Esophagus squamous epithelium (tissue), 5 donors: ENCODE results near the gene SV2A. TPM values are rescaled to one million over a fixed set of nuclear protein-coding genes. Genes with fewer than 3 reads are reported as not detected.
"Not testable (repeated sequence)": the region's sequence is repeated elsewhere in the genome, so short reads cannot be mapped to it uniquely, and the experiment has no call there.

Experiments
- DNase-seq: peaks from one replicate; lab custom pipeline; 2025; lab: John Stamatoyannopoulos, UW
- H3K27ac ChIP-seq, 4 donors: fragments of 200-600 bp; sonication (generic); one replicate each; pipeline ENCODE4 v1.5.1; 2016 to 2019; ENCODE audit warnings: mild to moderate bottlenecking in 1 of 4
- H3K27me3 ChIP-seq, 4 donors: fragments of 200-600 bp; sonication (generic); 1 replicate in 3 of 4; 2 replicates in 1 of 4; pipeline versions ENCODE4 v1.5.1 to v1.6.0; 2017 to 2021; ENCODE audit warnings: antibody characterized with exemption in 1 of 4
- H3K36me3 ChIP-seq, 3 donors: fragments of 200-600 bp; sonication (generic); one replicate each; pipeline ENCODE4 v1.5.1; 2016 to 2019
- H3K4me1 ChIP-seq, 3 donors: fragments of 200-600 bp; sonication (generic); one replicate each; pipeline ENCODE4 v1.5.1; 2017 to 2019
- H3K4me3 ChIP-seq, 4 donors: fragments of 200-600 bp; sonication (generic); 1 replicate in 3 of 4; 2 replicates in 1 of 4; pipeline ENCODE4 v1.5.1; 2016 to 2019; ENCODE audit warnings: mild to moderate bottlenecking in 2 of 4, moderate library complexity in 1 of 4
- H3K9me3 ChIP-seq, 3 donors: fragments of 200-600 bp; sonication (generic); one replicate each; pipeline ENCODE4 v1.5.1; 2016 to 2019
- POLR2A ChIP-seq, 4 donors: fragments of 450-650 bp; IDR thresholded peaks; one replicate each; pipeline ENCODE4 v1.6.1; 2017; ENCODE audit warnings: antibody characterized with exemption in 4 of 4, mild to moderate bottlenecking in 4 of 4, moderate library complexity in 3 of 4
- WGBS, 2 donors: methylation state at CpG; one replicate each; pipeline ENCODE4 v1.1.5; 2018; 5-methylcytosine and 5-hydroxymethylcytosine counted together
- intact Hi-C: fragments of 100-400 bp; cut with DNase I; formaldehyde crosslinking; loops from one replicate; pipeline ENCODE4 v1.15.0; 2022
- total RNA-seq, 4 donors: library from RNA; depleted of rRNA; stranded (reverse); fragments of >200 nt; gene quantifications; one replicate each; pipeline ENCODE4 v1.1.0, GENCODE V29; 2016
- TF ChIP-seq, protein P1 (sequence below), 6 experiments: fragments of 450-650 bp in 4 of 6; fragments of 200-600 bp in 2 of 6; sonication (generic) in 2 of 6; IDR thresholded peaks; one replicate each; pipeline ENCODE4 v1.5.1; 2016 to 2019; ENCODE audit warnings: antibody characterized with exemption in 6 of 6, mild to moderate bottlenecking in 4 of 6, moderate library complexity in 4 of 6
- donor health status: DM: yes; HTN: yes; CAD: no.

SV2A gene
- total RNA-seq, 4 donors from 2014 or later, result 0.11 to 2.1 (median 1.1) TPM

- no peak for DNase-seq
- Histone ChIP-seq H3K36me3 (peaks cover 7 to 88% (median 9%) of the 10 kb centered on the region in 3 donors), H3K27me3 (no peaks in the 10 kb centered on the region), H3K9me3 (no peaks in the 10 kb centered on the region), H3K4me3 (no peak overlapping the region), H3K4me1 (peaks cover 0 to 31% (median 3%) of the 10 kb centered on the region in 3 donors), H3K27ac (peak overlapping the region in 2 of 4 donors; percentile 46 to 71)
- WGBS, 2 donors, result 30 to 40% methylated on average over 3 of the region's 3 CpGs
- TF ChIP-seq, protein P1, sequence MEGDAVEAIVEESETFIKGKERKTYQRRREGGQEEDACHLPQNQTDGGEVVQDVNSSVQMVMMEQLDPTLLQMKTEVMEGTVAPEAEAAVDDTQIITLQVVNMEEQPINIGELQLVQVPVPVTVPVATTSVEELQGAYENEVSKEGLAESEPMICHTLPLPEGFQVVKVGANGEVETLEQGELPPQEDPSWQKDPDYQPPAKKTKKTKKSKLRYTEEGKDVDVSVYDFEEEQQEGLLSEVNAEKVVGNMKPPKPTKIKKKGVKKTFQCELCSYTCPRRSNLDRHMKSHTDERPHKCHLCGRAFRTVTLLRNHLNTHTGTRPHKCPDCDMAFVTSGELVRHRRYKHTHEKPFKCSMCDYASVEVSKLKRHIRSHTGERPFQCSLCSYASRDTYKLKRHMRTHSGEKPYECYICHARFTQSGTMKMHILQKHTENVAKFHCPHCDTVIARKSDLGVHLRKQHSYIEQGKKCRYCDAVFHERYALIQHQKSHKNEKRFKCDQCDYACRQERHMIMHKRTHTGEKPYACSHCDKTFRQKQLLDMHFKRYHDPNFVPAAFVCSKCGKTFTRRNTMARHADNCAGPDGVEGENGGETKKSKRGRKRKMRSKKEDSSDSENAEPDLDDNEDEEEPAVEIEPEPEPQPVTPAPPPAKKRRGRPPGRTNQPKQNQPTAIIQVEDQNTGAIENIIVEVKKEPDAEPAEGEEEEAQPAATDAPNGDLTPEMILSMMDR (IDR thresholded peaks at IDR 0.05), result no peak
- no peak for TF ChIP-seq POLR2A (IDR thresholded peaks at IDR 0.05)
- intact Hi-C loops, result loop anchor here (5.0 to 10.0 kb wide), 2 partner anchors 89 to 221 kb away; no protein-coding TSS in a partner anchor
These were observed 45.7 kb upstream of the SV2A start for GRCh38 chr1:149963358-149963757.

- Histone ChIP-seq H3K9me3 (no peaks in the 10 kb centered on the region), H3K36me3 (peaks cover 7 to 89% (median 12%) of the 10 kb centered on the region in 3 donors), H3K27me3 (no peaks in the 10 kb centered on the region), H3K4me1 (peaks cover 0 to 31% (median 3%) of the 10 kb centered on the region in 3 donors), H3K4me3 (no peak overlapping the region), H3K27ac (peak overlapping the region in 3 of 4 donors; percentile 24 to 71 (median 46))
- 58 to 59% methylated on average over 2 of the region's 2 CpGs for WGBS, 2 donors
- DNase-seq, result no peak
- TF ChIP-seq POLR2A (IDR thresholded peaks at IDR 0.05), result no peak
- TF ChIP-seq, protein P1 (IDR thresholded peaks at IDR 0.05), result no peak
- intact Hi-C loops, result loop anchor here (5.0 to 10.0 kb wide), 2 partner anchors 90 to 222 kb away; no protein-coding TSS in a partner anchor
These were observed 45.1 kb upstream of the SV2A start for GRCh38 chr1:149962736-149963135.

DNA sequence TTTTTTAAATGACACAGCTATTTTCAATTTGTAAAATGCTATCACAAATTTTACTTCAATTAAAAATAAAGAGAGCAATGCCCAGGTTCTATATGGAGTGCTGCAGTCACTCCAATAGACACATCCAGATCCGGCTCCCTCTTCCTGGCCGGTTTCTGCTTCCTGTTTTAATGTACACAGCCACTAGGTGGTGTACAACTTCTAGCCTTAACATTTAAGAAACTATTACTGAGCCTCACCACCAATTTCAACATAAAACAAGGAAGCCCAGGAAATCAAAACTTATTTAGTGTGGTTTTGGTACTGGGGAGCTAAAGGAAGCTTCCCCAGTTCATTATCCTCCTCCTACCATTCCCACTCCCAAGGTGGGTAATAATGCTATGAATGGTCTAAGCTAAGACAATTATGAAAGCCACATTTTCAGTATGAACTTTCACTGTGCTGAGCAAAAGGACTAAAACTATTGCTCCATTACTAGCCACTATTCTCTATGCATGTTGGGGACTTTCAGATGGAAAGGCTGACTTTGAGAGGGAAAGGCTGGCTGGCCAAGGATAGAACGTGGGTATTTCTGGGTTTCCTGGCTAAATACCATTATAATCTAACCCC lies 44.5 kb upstream of the SV2A start:
- H3K27ac ChIP-seq, result peak overlapping the region; percentile 24 to 71 (median 36)
- H3K36me3 ChIP-seq, result peaks cover 7 to 89% (median 13%) of the 10 kb centered on the region in 3 donors
- whole genome bisulfite sequencing, 2 donors, result 17 to 19% methylated on average over 3 of the region's 3 CpGs
- intact Hi-C loops, result loop anchor here (5.0 to 10.0 kb wide), 2 partner anchors 90 to 223 kb away; no protein-coding TSS in a partner anchor
- H3K4me3 ChIP-seq, result no peak overlapping the region
- no peaks in the 10 kb centered on the region for H3K27me3 ChIP-seq
- TF ChIP-seq, protein P1 (IDR thresholded peaks at IDR 0.05), result peak; percentile 58 to 87 (median 82)
- no peak for TF ChIP-seq POLR2A (IDR thresholded peaks at IDR 0.05)
- H3K9me3 ChIP-seq, result no peaks in the 10 kb centered on the region
- peaks cover 0 to 31% (median 3%) of the 10 kb centered on the region in 3 donors for H3K4me1 ChIP-seq
- peak; percentile 9 for DNase-seq

DNA sequence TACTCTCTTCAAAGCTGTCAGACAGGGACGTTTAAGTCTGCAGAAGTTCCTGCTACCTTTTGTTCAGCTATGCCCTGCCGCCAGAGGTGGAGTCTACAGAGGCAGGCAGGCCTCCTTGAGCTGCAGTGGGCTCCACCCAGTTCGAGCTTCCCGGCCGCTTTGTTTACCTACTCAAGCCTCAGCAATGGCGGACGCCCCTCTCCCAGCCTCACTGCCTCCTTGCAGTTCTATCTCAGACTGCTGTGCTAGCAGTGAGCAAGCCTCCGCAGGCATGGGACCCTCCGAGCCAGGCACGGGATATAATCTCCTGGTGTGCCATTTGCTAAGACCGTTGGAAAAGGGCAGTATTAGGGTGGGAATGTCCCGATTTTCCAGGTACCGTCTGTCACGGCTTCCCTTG lies 39.9 kb upstream of the SV2A start:
- H3K27me3 ChIP-seq, DNase-seq, H3K9me3 ChIP-seq, intact Hi-C loops, H3K4me3 ChIP-seq, H3K27ac ChIP-seq: not testable (repeated sequence)
- peaks cover 0 to 13% (median 3%) of the 10 kb centered on the region in 3 donors for H3K4me1 ChIP-seq
- WGBS, 2 donors, result 89 to 95% methylated on average over 5 to 13 of the region's 14 CpGs
- peaks cover 7 to 55% (median 8%) of the 10 kb centered on the region in 3 donors for H3K36me3 ChIP-seq

DNA sequence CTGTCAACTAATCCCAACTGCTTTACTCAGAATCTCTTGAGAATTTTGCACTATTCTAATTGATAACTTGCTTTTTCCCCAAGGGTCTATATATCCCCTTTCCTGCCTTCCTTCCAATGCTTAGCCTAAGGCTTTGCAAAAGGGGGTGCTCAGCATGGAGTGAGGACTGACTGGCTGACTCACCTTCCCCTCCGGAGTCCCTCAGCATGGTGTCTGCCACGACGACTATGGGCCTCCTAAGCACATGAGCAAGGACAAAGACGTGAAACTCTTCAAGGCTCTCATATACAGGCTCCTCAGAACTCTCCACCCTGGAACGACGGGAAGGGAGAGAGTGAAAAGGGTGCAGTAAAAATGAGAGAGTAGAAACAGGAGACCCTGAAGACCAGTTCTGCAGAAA lies 32.3 kb upstream of the SV2A start:
- peaks cover 0 to 63% (median 25%) of the 10 kb centered on the region in 3 donors for H3K36me3 ChIP-seq
- no peaks in the 10 kb centered on the region for H3K27me3 ChIP-seq
- H3K9me3 ChIP-seq, result no peaks in the 10 kb centered on the region
- H3K27ac ChIP-seq, result no peak overlapping the region
- H3K4me3 ChIP-seq, result no peak overlapping the region
- WGBS, 2 donors, result 79 to 80% methylated on average over 2 to 6 of the region's 6 CpGs
- no peaks in the 10 kb centered on the region for H3K4me1 ChIP-seq
- TF ChIP-seq POLR2A (IDR thresholded peaks at IDR 0.05), result no peak
- TF ChIP-seq, protein P1 (IDR thresholded peaks at IDR 0.05), result no peak
- no peak for DNase-seq
- intact Hi-C loops, result no loop called here
